Measurements from ENCODE around the gene FGF4.

The FGF4 gene

DNA sequence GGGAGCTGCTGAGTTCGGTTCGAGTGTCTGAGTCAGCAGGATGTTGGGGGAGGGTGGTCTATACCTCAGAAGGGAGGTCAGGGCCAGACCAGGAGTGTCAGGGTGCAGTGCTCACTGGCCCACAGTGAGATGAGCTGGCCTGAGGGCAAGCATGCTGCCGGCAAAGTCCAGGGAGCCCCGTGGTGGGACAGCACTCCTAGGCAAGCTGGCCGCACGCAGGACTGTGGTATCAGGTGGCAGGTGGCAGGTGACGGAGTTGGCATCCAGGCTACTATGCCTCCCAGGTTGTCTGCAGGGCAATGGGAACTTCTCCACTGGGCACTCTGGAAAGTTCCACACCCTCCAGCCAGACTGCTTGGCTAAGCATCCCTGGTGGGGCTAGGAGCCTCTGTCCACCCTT, 39.3 kb upstream of the FGF4 start:
- TF ChIP-seq, protein P1, sequence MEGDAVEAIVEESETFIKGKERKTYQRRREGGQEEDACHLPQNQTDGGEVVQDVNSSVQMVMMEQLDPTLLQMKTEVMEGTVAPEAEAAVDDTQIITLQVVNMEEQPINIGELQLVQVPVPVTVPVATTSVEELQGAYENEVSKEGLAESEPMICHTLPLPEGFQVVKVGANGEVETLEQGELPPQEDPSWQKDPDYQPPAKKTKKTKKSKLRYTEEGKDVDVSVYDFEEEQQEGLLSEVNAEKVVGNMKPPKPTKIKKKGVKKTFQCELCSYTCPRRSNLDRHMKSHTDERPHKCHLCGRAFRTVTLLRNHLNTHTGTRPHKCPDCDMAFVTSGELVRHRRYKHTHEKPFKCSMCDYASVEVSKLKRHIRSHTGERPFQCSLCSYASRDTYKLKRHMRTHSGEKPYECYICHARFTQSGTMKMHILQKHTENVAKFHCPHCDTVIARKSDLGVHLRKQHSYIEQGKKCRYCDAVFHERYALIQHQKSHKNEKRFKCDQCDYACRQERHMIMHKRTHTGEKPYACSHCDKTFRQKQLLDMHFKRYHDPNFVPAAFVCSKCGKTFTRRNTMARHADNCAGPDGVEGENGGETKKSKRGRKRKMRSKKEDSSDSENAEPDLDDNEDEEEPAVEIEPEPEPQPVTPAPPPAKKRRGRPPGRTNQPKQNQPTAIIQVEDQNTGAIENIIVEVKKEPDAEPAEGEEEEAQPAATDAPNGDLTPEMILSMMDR (IDR thresholded peaks at IDR 0.05; ENCODE audit: low read depth, low read length): no peak
- no peak overlapping the region for H3K4me3 ChIP-seq (ENCODE audit: low read depth, low read length)

DNA sequence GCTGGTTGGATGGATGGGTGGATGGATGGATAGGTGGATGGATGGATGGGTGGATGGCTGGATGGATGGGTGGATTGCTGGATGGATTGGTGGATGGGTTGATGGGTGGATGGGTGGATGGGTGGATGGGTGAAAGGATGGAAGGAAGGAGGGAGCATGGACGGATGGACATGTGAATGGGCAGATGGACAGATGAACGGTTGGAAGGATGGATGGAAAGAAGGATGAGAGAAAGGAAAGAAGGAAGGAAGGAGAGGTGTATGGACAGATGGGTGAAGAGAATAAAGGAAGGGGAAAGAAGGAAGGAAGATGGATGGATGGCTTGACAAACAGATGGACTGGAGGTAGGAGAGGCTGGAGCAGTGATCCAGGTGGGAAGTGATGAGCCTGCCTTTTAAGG, 38.7 kb upstream of the FGF4 start:
- TF ChIP-seq, protein P1 (IDR thresholded peaks at IDR 0.05; ENCODE audit: low read depth, low read length): no peak
- H3K4me3 ChIP-seq (ENCODE audit: low read depth, low read length): no peak overlapping the region

DNA sequence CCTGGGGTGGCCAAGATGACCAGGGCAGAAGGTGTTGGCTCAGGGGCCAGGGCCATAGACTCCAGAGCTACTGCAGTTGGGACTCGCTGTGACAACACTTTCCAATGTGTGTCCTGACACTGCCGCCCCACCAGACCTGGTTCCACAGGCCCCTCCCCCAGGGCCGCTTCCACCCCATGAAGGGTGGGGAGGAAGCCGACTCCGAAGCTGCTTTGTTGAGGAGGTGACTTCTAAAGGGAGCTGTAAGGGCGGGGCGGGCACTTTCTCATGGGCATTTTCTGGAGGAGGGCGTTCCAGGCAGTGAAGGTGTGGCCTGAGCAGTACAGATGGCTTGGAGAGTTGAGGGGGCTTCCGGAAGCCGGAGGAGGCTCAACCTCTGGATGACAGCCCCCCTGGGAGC, 37.8 kb upstream of the FGF4 start:
- TF ChIP-seq, protein P1 (IDR thresholded peaks at IDR 0.05; ENCODE audit: low read depth, low read length): no peak
- no peak overlapping the region for H3K4me3 ChIP-seq (ENCODE audit: low read depth, low read length)

DNA sequence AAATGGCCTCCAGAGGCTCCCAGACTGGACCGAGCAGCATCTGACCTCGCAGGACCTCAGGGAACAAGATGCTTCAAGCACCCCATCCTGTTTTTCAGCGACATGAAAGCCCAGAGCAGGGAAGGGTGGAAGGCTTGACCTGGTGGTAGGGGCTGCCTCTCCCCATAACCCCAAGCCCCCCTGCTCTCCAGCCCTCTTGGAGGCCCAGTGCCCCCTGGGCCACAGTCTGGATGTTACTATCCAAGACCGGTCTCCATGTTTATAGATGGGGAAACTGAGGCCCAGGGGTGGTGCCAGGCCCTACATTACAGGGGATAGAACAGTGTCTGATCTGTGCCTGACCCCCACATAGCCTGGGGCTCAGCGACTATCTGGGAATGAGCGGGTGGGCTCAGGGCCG, 37.1 kb upstream of the FGF4 start:
- TF ChIP-seq, protein P1 (IDR thresholded peaks at IDR 0.05; ENCODE audit: low read depth, low read length): no peak

DNA sequence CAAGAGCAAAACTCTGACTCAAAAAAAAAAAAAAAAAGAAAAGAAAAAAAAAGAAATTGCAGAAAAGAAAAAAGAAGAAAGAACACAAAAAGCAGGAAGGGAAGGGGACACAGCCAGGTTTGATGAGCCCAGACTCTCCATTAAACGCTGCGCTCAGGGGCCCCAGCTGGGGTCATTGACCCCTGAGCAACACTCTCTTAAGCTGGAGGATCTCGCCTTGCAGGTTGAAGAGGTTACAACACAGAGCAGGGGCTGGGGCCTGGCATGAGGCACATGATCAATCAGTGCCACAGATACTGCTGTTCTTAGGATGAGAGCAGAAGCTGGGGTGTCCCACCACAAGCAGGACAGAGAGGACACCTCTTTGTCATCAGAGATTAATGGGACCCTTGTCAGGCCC, 36.3 kb upstream of the FGF4 start:
- no peak overlapping the region for H3K4me3 ChIP-seq (ENCODE audit: low read depth, low read length)
- TF ChIP-seq, protein P1 (IDR thresholded peaks at IDR 0.05; ENCODE audit: low read depth, low read length): no peak

More for the DNA sequence above, 37.1 kb upstream of the FGF4 start:
- no peak overlapping the region for H3K4me3 ChIP-seq (ENCODE audit: low read depth, low read length)

DNA sequence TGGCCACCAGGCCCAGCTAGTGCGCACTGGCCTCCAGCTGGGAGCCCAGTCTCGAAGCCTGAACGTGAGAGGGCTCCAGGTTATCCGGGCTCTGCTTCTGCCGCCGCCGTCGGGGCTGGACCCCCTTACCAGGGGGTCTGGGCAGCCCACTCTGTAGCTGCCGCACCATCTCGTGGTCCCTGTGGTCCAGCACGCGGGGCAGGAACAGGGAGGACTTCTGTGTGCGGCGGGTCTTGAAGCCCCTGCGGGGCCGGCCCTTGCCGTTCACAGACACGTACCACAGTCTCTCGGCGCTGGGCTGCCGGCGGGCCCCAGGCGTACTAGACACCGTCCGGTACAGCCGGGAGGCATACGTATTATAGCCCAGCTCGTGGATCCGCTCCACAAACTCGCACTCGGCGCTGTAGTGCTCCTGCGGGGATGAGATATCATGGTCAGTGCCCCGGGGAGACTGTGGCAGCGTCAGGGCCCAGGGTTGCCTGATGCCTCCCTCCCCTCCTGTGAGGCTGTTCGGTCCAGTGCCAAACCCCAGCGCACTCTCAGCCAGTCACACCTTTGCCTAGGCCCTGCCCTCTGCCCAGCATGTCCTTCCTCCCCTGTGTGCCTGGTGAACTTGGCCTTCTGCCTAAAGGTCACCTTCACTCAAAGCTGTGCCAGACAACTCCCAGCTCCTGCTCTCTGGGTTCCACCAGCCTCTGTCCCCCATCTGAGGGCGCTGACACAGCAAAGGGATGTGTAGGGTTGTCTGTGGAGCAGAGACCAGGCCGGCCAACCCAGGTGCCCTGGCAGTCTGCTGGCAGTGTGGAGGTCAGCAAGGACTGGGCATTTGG, 35.4 kb upstream of the FGF4 start:
- no peak overlapping the region for H3K4me3 ChIP-seq (ENCODE audit: low read depth, low read length)
- TF ChIP-seq, protein P1 (IDR thresholded peaks at IDR 0.05; ENCODE audit: low read depth, low read length): no peak

DNA sequence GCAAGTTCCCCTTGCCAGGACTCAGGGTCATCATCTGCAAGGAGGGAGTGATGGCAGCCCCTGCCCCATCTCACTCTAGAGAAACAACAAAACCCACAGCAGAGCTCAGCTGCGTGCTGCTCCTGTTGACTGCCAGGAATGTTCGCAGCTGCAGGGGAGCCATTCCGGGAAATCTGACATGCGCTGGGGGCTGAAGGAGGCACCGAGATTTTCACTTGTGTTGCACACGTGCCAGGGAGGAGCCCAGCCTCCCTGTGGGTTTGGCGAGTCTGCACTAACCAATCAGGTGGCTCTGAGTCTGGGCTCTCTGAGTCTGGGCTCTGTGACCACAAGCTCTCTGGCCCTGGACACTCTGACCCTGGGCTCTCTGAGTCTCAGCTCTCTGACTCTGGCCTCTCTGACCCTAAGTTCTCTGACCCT, 33.5 kb upstream of the FGF4 start:
- H3K4me3 ChIP-seq (ENCODE audit: low read depth, low read length): no peak overlapping the region
- TF ChIP-seq, protein P1 (IDR thresholded peaks at IDR 0.05; ENCODE audit: low read depth, low read length): no peak

All from WI38 (cell line).